HG03108 (cell line): ENCODE results near the gene BRICD5.
"Not testable (repeated sequence)": the region's sequence is repeated elsewhere in the genome, so short reads cannot be mapped to it uniquely, and the experiment has no call there.

Source experiments
- ATAC-seq: cut with Tn5 transposase; IDR thresholded peaks from one replicate; pipeline ENCODE4 v1.9.1; 2021; ENCODE audit warnings: moderate library complexity; ENCODE audit not compliant: unreplicated experiment

The BRICD5 gene

GRCh38 chr16:2223221-2223941 lies 12.7 kb upstream of the BRICD5 start, which contains the start of gene E4F1:
TSS of gene E4F1 (plus strand) at chr16:2223591. CDS start at chr16:2223614, 23 bp downstream.
- ATAC-seq = peak; percentile 93

GRCh38 chr16:2216330-2216729 lies 5.7 kb upstream of the BRICD5 start:
- no peak for ATAC-seq

- ATAC-seq = peak; percentile 85
These were observed 4.0 kb upstream of the BRICD5 start, which contains the start of gene PGP for GRCh38 chr16:2214719-2214968. TSS of gene PGP (minus strand) at chr16:2214840. CDS start at chr16:2214777, 63 bp downstream.

- ATAC-seq = no peak
These were observed 3.4 kb upstream of the BRICD5 start for GRCh38 chr16:2213817-2214718.

- ATAC-seq = no peak
These were observed 2.0 kb upstream of the BRICD5 start for GRCh38 chr16:2212362-2213324.

- no peak for ATAC-seq
These were observed 1.3 kb upstream of the BRICD5 start for GRCh38 chr16:2211923-2212347.

GRCh38 chr16:2210009-2210332 lies 692 bp downstream of the BRICD5 start:
- no peak for ATAC-seq

GRCh38 chr16:2209258-2210008 lies 1.2 kb downstream of the BRICD5 start:
- ATAC-seq = no peak

GRCh38 chr16:2208772-2209171 lies 1.9 kb downstream of the BRICD5 start:
- no peak for ATAC-seq

- ATAC-seq = no peak
These were observed 2.4 kb downstream of the BRICD5 start for GRCh38 chr16:2208308-2208707.

- ATAC-seq = no peak
These were observed 2.8 kb downstream of the BRICD5 start for GRCh38 chr16:2207872-2208271.

GRCh38 chr16:2206780-2207433 lies 3.8 kb downstream of the BRICD5 start:
- no peak for ATAC-seq

- ATAC-seq = no peak
These were observed 4.3 kb downstream of the BRICD5 start for GRCh38 chr16:2206420-2206779.

- ATAC-seq = peak; percentile 4
These were observed 4.7 kb downstream of the BRICD5 start for GRCh38 chr16:2205967-2206313.

- peak; percentile 64 for ATAC-seq
These were observed 5.3 kb downstream of the BRICD5 start, which contains the start of gene MLST8 for GRCh38 chr16:2205104-2205966. TSS of gene MLST8 (plus strand) at chr16:2205454. CDS start at chr16:2206086, 632 bp downstream.

- ATAC-seq = no peak
These were observed 6.1 kb downstream of the BRICD5 start for GRCh38 chr16:2204416-2205103.

GRCh38 chr16:2203119-2203688 lies 7.5 kb downstream of the BRICD5 start:
- not testable (repeated sequence) for ATAC-seq

- no peak for ATAC-seq
These were observed 10.3 kb downstream of the BRICD5 start for GRCh38 chr16:2200313-2200712.
